Breast epithelium (tissue), 4 donors: ENCODE results near the gene PPP1R36. TPM values are rescaled to one million over a fixed set of nuclear protein-coding genes. Genes with fewer than 3 reads are reported as not detected.

ENCODE experiments used
- DNase-seq, 2 donors: peaks; one replicate each; pipeline ENCODE4 v3.0.0-alpha.2; 2019; ENCODE audit warnings: low spot score in 2 of 2
- H3K27ac ChIP-seq, 2 donors: fragments of 200-600 bp; sonication (generic) in 1 of 2; one replicate each; pipeline ENCODE4 v1.5.1; 2016 to 2019; ENCODE audit warnings: mild to moderate bottlenecking in 1 of 2
- H3K27me3 ChIP-seq, 2 donors: fragments of 200-600 bp; sonication (generic) in 1 of 2; one replicate each; pipeline versions ENCODE4 v1.5.1 to v1.6.0; 2017 to 2019; ENCODE audit warnings: control low read depth in 1 of 2, mild to moderate bottlenecking in 1 of 2
- H3K36me3 ChIP-seq: fragments of 200-600 bp; one replicate; pipeline ENCODE4 v1.5.1; 2019
- H3K4me1 ChIP-seq, 2 donors: fragments of 200-600 bp; sonication (generic); one replicate each; pipeline ENCODE4 v1.5.1; 2016 to 2019; ENCODE audit warnings: control low read depth in 1 of 2
- H3K4me3 ChIP-seq, 3 donors: fragments of 200-600 bp; sonication (generic); 1 replicate in 2 of 3; 2 replicates in 1 of 3; pipeline ENCODE4 v1.5.1; 2016 to 2019; ENCODE audit warnings: mild to moderate bottlenecking in 3 of 3, moderate library complexity in 2 of 3
- H3K9me3 ChIP-seq, 2 donors: fragments of 200-600 bp; sonication (generic) in 1 of 2; one replicate each; pipeline ENCODE4 v1.5.1; 2016 to 2019; ENCODE audit warnings: control low read depth in 1 of 2
- POLR2A ChIP-seq: fragments of 450-650 bp; IDR thresholded peaks from one replicate; pipeline ENCODE4 v1.6.1; 2016; ENCODE audit warnings: antibody characterized with exemption, mild to moderate bottlenecking, moderate library complexity
- POLR2AphosphoS5 ChIP-seq, 3 donors: sonication (generic); formaldehyde crosslinking; IDR thresholded peaks; one replicate each; pipeline ENCODE4 v1.6.1; 2017; ENCODE audit warnings: antibody characterized with exemption in 3 of 3
- intact Hi-C: fragments of 100-400 bp; cut with DNase I; formaldehyde crosslinking; loops from one replicate; pipeline ENCODE4 v1.15.1; 2023; ENCODE audit warnings: low total_unique reads
- total RNA-seq, 3 donors: library from RNA; depleted of rRNA; stranded (reverse); fragments of >200 nt; gene quantifications; one replicate each; pipeline ENCODE4 v1.1.0, GENCODE V29; 2016
- TF ChIP-seq, protein P1 (sequence below), 3 donors: fragments of 450-650 bp; IDR thresholded peaks; one replicate each; pipeline ENCODE4 v1.5.1; 2016 to 2017; ENCODE audit warnings: antibody characterized with exemption in 3 of 3, mild to moderate bottlenecking in 3 of 3, moderate library complexity in 3 of 3

PPP1R36 gene
- total RNA-seq, 3 donors from 2014 or later: 2.3 to 6.4 (median 3.4) TPM

DNA sequence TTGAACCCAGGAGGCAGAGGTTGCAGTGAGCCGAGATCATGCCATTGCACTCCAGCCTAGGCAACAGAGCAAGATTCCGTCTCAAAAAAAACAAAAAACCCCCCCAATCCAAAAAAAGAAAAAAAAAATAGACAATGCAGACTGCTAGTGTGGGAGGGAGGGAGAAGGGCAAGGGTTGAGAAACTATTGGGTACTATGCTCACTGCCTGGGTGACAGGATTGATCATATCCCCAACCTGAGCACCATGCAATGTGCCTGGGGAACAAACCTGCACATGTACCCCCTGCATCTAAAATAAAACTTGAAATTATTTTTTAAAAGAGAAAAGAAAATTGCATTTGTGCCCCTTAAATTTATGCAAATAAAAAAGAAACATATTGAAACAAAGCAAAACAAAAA is 88.9 kb downstream of the PPP1R36 start:
- H3K4me1 ChIP-seq: no peaks in the 10 kb centered on the region
- H3K27ac ChIP-seq: no peak overlapping the region
- no peaks in the 10 kb centered on the region for H3K9me3 ChIP-seq
- no peaks in the 10 kb centered on the region for H3K36me3 ChIP-seq
- H3K4me3 ChIP-seq: no peak overlapping the region
- no peak for DNase-seq
- intact Hi-C loops: no loop called here
- no peaks in the 10 kb centered on the region for H3K27me3 ChIP-seq
- TF ChIP-seq POLR2AphosphoS5 (IDR thresholded peaks at IDR 0.05) (no peak), POLR2A (no peak)
- TF ChIP-seq, protein P1, sequence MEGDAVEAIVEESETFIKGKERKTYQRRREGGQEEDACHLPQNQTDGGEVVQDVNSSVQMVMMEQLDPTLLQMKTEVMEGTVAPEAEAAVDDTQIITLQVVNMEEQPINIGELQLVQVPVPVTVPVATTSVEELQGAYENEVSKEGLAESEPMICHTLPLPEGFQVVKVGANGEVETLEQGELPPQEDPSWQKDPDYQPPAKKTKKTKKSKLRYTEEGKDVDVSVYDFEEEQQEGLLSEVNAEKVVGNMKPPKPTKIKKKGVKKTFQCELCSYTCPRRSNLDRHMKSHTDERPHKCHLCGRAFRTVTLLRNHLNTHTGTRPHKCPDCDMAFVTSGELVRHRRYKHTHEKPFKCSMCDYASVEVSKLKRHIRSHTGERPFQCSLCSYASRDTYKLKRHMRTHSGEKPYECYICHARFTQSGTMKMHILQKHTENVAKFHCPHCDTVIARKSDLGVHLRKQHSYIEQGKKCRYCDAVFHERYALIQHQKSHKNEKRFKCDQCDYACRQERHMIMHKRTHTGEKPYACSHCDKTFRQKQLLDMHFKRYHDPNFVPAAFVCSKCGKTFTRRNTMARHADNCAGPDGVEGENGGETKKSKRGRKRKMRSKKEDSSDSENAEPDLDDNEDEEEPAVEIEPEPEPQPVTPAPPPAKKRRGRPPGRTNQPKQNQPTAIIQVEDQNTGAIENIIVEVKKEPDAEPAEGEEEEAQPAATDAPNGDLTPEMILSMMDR (IDR thresholded peaks at IDR 0.05): no peak

Other genes starting within 250 kb of the PPP1R36 start
- gene MTHFD1, start 161.6 kb upstream of the PPP1R36 start, total RNA-seq: 100 to 1,000 TPM in 1 of 3 donors, 10 to 100 TPM in 2; 48.5 to 126 (median 50.3) TPM
- gene AKAP5, start 84.5 kb upstream of the PPP1R36 start, total RNA-seq: 1 to 10 TPM in 1 of 3 donors, under 1 TPM in 2; 0.96 to 1.2 (median 0.98) TPM
- gene ZBTB25, start 46.1 kb upstream of the PPP1R36 start, total RNA-seq: 10 to 100 TPM; 12.3 to 15.7 (median 14.4) TPM
- 10 to 100 TPM; 53.0 to 69.1 (median 66.9) TPM for gene ZBTB1, start 45.2 kb upstream of the PPP1R36 start, total RNA-seq
- gene HSPA2, start 9.2 kb upstream of the PPP1R36 start, total RNA-seq: 10 to 100 TPM; 12.2 to 33.1 (median 17.9) TPM
- gene PLEKHG3, start 154.5 kb downstream of the PPP1R36 start, total RNA-seq: 10 to 100 TPM; 18.7 to 31.5 (median 30.3) TPM